KG1 (cell line): ENCODE data around the gene PLEKHF1.
"Not testable (repeated sequence)": the region's sequence is repeated elsewhere in the genome, so short reads cannot be mapped to it uniquely, and the experiment has no call there.

Source experiments
- DNase-seq: peaks from one replicate; lab custom pipeline; 2025; lab: John Stamatoyannopoulos, UW

The PLEKHF1 gene, protein sequence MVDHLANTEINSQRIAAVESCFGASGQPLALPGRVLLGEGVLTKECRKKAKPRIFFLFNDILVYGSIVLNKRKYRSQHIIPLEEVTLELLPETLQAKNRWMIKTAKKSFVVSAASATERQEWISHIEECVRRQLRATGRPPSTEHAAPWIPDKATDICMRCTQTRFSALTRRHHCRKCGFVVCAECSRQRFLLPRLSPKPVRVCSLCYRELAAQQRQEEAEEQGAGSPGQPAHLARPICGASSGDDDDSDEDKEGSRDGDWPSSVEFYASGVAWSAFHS

DNA sequence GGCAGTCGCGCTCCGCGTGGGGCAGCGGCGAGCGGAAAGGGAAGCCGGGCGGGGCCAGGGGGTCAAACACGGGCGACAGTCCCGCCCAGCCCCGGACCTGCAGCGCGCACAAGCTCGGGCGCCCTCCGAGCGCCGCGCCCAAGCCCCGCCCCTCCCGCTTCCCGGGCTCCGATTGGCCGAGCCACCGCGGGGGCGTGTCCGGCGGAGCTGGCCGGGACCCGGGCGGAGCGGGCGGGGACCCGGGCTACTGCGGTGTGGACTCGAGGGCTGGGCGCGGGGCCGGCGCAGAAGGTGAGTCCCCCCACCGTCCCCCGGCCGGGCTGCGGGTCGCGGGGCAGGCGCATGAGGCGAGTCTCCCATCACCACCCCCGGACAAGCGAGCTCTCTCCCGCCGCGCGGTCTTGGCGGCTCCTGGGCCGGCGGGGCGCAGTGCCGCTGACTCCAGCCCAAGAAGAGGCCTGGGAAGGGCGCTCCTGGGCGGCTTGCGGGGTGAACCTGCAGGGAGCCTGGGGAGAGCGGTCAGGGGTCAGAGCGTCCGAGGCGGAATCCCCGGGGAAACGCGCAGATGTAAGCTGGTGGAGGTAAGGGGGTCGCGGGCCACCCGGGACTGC, at the start of gene PLEKHF1:
Gene PLEKHF1, plus strand, starts transcription at position 247 of the 611 bp plus-strand sequence. CDS start 8,379 bp downstream, outside the sequence.
- peak; percentile 37 for DNase-seq

DNA sequence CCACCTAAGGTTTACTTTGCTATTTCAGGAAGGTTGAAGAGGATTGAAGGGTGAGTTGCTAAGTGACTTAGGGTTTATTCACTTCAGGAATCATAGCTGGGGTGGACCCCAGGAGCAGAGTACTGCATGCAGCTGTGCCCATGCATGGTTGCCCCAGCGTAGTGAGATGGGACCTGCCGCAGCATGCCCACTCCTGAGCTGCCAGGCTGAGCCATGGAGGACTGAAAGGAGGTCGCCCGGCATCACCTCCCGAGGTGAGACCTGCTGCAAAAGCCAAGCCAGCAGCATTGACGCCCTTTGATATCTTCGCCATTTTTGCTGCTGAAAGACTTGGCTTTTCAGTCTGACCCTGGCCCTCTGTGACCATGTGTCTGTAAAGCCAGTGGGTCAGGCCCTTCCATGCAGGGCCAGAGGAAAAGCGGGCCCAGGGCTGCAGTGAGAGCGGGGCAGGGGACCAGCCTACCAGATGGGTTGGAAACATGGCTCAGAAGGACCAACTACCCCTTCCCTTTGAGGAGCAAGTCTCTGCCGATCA, 49.3 kb upstream of the PLEKHF1 start:
- no peak for DNase-seq

DNA sequence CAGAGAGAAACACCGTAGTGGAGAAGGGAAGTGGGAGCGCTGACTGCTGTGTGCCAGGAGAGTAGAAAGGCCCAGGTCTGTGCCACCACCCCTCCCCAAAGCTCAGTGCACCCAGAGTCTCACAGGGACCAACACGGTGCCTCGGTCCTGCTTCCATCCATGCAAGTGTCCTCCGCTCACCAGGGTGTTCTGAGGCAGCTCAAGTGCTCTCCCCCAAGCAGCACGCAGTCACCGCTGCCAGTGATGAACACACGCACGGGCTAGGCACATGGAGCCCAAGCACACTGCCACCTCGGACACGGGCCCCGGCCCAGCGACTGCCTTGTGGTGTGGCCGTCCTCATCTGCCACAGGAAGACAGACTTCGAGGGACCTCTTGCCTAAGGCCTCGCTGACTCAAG, 48.7 kb upstream of the PLEKHF1 start:
- no peak for DNase-seq

DNA sequence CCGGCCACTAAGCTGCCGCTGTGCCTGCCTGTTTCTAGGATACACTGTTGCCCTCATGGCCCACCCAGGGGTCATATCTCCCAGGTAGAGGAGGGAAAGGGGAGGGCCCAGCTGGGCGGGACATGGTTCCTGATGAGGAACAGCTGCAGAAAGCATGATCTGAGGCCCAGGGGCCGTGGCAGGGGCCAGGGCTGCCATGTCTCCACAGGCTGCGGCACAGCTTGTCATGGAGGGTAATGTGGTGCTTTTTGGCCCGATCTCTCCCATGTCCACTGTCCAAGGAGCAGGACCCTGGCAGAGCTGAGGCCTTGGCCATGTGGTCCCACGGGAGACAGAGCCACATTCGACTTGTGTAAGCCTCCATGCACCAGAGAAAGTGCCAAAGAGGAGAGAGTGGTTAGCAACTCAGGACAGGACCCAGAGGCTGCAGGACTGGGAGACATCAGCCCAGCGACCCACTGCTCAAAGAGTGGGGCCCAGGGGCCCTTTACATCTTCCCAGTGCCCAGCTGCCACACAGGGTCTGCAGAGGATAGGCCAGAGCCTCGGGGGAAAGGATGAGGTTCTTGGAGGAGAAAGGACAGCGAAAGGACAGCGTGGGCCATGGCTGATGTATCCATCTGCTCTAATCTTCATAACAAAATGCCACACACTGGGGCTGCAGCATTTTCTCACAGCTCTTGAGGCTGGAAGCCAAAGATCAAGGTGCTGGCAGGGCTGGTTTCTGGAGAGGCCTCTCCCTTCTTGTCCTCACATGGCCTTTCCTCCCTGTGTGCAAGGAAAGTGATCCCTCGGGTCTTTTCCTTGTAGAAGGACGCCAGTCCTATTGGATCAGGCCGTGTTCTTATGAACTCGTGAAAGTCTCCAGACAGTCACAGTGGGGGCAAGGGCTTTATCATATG, 47.6 kb upstream of the PLEKHF1 start:
- DNase-seq, result no peak

DNA sequence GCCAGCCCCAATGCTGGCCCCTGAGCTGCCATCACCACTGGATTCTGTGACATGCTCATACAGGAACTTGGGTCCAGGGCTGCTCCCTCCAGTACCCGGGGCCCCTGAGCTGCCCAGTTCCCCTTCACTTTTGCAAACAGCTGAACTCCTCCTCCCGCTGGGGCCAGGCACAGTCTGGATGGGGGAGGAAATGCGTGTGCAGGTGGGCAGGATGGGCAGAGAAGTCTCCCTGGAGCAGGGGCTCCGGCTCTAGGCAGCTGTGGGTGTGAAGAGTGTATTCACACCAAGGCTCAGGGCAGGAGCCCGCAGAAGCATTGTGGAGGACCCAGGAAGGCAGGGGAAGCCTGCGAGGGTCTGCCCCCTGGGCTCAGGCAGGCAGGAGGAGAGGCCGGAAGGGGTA, 46.8 kb upstream of the PLEKHF1 start:
- DNase-seq, result no peak

DNA sequence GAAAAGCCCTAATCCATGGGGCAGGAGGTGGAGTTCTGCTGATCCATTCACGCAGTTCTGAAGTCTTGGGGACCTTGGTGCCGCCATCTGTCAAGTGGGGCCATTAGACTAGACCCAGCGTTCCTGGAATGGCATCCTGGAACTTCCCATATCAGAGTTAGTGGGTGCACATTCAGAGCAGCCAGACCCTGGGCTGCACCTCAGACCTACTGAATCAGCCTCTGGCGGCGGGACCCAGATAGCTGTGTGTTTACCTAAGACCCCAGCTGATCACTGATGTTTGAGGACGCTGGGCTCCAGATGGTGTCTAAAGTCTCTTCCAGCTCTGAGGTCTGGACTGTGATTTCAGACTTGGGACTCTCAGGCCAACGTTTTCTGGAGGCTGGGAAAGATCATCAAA, 46.4 kb upstream of the PLEKHF1 start:
- no peak for DNase-seq

DNA sequence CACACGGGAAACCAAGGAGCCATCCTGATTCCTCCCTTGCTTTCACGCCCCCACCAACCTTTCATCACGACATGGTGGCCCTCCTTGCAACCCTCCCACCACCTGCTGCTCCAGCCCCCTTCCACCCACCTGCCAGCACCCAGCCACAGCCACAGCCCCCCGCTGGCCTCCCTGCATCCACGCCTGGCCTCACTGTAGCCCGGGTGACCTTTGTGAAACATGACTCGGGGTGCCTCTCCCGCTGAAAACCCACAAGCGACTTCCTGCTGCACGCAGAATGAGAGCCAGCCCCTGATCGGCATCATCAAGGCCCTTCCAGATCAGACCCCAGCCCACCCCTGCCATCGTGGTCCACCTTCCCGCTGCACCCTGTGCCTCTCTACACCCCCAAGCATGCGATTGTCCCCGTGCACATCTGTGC, 44.3 kb upstream of the PLEKHF1 start:
- DNase-seq, result no peak

DNA sequence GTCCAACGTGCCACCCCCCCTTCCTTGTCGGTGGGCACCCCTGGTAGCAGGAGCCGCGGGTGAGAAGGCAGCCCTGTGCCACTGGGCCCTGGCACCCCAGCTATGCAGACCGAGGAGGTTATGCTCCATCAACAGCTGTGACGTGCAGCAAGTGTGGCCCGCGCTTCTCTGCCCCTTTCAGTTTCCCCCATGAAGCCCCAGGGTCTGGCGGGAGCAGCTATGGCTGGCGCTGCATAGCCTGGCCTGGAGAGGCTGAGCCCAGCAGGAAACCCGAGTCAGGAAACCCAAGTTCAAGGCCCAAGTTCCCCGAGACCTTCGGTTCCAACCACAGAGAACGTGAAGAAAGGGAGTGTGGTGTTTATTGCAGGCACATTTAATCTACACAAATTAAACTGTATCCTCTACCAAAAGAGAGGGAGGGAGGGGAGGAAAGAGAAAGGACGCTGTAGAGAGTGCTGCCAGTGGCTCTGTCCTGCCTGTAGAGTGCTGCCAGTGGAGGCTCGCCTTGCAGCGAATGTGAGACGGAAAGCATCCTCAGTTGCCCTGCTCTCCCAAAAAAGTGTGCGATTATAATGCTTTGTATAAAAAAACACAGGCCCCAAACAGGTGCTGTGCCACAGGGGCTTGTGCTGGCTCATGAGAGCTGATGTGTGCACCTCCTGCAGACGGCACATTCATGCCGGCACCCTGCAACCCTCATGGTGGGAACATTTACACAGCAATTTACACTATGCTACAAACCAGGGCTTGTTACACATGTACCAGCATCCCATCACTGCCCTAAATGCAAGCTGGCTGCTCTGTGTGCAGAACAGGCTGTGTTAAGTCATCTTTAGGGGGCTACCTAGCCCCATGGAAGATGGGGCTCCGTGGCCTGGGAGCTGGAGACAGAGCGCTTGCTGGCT, 42.8 kb upstream of the PLEKHF1 start:
- no peak for DNase-seq

DNA sequence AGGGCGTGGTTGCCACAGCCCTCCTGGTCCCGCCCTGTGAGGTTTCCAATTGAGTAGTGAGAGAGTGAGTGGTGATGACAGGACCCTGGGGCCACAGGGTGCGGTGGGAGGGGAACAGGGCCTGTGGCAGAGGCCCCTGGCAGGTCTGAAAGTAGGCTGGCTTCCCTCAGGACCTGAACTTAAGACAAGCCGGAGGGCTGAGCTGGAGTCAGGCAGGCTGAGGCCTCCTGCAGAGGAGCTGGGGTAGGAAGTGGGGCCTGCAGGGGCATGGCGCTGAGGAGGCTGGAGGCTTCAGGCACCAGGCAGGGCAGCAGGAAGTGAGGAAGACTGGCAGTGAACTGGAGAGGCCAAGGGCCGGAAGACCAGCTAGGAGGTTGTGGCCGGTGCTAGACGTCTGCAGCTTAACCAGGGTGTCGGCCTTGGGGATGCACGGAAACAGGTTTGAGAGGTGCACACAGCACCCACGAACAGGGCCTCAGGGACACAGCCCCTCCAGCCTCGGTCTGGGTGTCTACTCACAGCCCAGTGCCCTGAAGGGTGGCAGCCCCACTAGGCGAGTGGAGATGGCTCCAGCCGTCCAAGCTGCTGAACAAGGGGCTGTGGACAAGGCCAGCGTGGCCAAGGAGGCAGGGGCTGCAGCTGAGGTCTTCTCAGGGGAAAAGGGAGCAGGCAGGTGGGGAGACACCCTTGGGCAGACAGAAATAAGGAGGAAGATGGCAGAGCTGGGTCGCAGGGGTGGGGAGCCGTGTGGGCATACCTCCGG, 41.4 kb upstream of the PLEKHF1 start:
- DNase-seq, result no peak

DNA sequence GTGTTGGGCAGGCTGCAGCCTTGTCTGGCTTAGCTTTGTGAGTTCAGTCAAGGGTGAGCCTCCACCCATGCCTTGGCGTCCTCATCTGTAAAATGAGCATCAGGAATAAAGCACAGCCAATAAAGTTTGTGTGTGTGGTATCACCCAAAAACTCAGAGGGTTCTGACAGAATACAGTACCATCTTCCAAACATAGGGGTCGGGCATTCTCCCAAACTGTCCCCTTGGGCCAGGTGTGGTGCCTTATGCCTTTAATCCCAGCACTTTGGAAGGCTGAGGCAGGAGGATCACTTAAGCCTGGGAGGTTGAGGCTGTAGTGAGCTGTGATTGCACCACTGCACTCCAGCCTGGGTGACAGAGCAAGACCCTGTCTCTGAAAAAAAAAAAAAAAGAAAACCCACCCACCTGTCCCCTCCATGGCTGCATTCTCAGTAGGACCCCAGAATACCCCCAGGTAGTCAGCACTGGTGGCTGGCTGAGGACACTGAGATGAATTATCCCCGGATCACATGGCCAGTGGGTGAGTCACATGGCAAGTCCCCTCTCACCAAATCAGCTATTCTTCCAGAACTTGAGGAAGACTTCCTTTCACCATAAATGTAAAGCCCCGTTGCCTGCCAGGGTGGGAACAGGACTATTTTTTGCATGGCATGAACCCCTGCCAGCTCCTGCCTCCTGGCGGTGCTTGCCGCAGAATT, 40.6 kb upstream of the PLEKHF1 start:
- DNase-seq, result no peak

DNA sequence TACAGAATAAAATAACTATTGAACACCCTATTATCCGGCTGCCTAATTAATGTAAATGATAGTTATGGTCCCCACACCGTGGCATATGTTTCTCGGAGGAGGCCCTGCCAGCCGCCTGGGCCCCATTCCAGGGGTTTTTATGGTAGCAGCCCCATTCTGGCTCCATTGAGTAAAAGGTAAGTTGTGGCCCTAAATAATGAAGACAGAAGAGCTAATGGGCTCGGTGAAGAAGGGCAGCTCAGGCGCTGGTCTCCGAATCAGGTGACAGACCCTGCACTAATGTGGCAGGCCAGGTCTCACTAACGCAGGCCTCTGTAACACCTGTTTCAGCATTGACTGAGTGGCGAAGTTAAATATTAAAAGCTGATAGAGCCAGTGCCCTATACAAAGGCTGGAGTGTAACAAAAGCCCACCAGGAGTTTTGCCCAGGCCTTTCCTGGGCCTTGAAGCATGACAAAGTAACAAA, 40.0 kb upstream of the PLEKHF1 start:
- no peak for DNase-seq

DNA sequence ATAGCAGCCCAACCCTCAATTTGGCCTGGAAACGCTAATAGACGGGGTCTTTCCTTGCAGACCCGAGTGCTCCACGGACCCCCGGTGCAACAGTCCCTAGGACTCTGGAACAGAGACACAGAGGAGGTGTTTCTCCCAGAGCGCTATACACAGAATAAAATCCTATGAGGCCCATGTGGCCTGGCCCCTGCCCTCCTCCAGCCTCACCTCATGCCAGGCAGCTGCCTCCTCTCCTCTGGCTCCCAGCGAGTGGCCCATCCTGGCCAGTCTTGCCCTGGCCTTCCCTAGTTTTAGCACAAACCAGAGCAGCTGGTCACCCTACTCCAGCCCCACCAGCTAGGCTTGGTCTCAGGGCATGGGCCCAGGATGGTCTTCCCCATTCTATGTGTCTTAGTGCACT, 38.9 kb upstream of the PLEKHF1 start:
- DNase-seq, result no peak

DNA sequence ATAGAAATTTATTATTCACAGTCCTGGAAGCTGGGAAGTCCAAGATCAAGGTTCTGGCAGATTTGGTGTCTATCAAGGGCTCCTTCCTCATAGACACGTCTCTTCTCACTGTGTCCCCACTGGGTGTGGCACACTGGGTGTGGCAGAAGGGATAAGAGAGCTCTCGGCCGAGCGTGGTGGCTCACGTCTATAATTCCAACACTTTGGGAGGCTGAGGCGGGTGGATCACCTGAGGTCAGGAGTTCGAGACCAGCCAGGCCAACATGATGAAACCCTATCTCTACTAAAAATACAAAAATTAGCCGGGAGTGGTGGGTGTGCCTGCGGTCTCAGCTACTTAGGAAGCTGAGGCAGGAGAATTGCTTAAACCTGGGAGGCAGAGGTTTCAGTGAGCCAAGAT, 38.4 kb upstream of the PLEKHF1 start:
- DNase-seq, result not testable (repeated sequence)

DNA sequence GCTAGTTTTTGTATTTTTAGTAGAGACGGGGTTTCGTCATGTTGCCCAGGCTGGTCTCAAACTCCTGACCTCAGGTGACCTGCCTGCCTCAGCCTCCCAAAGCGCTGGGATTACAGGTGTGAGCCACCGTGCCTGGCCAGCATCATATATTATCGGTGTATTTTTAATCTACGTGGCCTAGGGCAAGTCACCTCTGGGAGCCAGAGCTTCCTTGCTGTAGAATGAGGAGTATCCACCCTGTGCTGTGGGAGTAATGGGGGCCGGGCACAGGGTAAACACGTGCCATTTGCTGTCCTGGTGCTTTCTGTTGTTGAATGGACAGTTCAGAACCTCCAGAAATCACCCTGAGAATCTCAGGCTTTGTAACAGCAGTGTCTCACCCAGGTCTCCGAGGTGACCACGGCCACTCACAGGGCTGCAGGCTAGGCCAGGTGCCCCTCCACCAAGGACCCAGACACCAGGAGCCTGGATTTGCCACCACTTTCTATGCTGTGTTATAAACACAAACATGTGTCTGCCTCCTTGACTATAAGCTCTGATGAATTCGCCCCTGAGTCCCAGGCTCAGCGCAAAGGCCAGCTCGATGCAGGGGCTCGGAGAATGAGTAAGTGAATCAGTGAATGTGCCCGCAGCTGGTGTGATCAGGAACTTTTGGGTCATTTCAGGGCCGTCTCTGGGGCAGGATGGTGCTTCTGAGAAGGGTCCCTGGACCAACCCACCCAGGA, 36.4 kb upstream of the PLEKHF1 start:
- no peak for DNase-seq

DNA sequence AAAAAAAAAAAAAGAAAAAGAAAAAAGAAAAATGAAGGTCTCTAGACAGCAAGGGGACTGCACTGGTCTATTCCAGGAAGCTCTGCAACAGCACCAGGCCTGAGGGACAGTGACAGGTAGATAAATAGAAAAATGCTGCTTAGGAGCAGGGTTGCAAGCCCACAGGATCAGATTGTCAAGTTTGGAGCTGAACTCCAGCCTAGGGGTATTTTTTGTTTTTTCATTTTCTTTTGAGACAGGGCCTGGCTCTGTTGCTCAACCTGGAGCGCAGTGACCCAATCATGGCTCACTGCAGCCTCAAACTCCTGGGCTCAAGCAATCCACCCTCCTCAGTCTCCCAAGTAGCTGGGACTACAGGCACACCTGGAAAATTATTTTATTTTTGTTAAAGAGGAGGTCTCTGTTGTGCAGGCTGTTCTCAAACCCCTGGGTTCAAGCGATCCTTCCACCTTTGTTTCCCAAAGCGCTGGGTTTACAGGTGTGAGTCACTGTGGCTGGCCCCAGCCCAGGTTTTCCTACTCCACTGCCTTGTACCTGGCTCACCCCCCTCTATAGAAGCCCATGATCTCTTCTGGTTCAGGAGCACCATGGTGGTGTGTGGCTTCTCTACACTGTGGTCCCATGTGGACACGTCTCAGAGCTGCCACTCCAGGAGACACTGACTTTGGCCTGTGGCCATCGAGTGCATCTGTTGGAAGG, 35.3 kb upstream of the PLEKHF1 start:
- DNase-seq, result no peak

DNA sequence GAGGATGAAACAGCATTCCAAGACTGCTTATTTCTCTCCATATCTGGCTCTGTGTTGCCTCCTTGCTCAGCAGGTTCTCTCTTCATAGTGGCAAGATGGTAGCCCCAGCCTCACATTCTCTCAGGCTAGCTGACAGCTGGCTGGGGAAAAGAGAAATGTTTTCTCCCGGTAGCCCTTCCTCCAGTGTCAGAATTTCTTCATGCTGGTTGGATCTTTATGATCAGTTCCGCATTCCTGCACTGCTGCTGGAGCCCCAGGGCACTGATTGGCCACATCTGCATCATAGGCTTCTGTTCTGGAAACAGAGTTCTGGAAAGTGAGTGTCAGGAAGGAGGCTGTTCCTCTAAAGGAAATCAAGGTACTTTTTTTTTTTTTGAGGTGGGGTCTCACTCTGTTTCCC, 34.6 kb upstream of the PLEKHF1 start:
- no peak for DNase-seq

DNA sequence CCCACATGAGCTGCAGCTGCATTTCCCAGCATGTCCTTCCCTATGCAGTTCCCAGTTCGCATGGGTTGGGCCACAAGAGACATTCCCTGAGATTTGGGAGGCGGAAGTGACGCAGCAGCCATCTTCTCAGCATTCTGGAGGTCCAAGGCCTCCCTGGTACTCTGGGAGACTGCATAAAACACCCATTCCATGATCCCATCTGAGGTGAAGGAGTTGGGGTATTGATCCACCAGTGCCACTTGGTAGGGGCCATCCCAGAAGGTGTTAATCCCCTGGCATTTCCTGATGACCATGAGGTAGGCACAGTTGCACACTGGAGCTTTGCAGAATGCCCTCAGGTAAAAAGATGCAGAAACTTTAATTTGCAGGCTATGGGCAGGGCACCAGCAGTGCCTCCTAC, 33.8 kb upstream of the PLEKHF1 start:
- DNase-seq, result no peak

DNA sequence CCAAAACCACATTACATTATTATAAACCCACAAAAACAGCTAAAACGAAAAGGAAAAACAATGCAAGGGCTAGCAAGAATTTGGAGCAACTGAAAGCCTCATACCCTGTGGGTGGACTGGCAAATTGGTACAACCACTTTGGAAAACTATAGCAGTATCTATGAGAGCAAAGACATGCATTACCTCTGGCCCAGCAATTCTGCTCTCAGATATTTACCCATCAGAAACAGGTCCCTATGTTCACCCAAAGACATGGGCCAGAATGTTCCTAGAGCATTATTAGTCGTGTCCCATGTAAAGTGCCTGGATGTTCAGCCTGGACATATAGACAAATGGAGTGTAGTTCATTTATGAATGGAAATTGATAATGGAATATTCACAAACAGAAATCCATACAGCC, 31.3 kb upstream of the PLEKHF1 start:
- DNase-seq, result no peak
